ENCODE data around the gene IFIT1.
A peak's percentile ranks its signal among the peaks of the same experiment; 100 is the strongest.
"Not testable (repeated sequence)": the region's sequence is repeated elsewhere in the genome, so short reads cannot be mapped to it uniquely, and the experiment has no call there.

Gene IFIT1, protein sequence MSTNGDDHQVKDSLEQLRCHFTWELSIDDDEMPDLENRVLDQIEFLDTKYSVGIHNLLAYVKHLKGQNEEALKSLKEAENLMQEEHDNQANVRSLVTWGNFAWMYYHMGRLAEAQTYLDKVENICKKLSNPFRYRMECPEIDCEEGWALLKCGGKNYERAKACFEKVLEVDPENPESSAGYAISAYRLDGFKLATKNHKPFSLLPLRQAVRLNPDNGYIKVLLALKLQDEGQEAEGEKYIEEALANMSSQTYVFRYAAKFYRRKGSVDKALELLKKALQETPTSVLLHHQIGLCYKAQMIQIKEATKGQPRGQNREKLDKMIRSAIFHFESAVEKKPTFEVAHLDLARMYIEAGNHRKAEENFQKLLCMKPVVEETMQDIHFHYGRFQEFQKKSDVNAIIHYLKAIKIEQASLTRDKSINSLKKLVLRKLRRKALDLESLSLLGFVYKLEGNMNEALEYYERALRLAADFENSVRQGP

DNA sequence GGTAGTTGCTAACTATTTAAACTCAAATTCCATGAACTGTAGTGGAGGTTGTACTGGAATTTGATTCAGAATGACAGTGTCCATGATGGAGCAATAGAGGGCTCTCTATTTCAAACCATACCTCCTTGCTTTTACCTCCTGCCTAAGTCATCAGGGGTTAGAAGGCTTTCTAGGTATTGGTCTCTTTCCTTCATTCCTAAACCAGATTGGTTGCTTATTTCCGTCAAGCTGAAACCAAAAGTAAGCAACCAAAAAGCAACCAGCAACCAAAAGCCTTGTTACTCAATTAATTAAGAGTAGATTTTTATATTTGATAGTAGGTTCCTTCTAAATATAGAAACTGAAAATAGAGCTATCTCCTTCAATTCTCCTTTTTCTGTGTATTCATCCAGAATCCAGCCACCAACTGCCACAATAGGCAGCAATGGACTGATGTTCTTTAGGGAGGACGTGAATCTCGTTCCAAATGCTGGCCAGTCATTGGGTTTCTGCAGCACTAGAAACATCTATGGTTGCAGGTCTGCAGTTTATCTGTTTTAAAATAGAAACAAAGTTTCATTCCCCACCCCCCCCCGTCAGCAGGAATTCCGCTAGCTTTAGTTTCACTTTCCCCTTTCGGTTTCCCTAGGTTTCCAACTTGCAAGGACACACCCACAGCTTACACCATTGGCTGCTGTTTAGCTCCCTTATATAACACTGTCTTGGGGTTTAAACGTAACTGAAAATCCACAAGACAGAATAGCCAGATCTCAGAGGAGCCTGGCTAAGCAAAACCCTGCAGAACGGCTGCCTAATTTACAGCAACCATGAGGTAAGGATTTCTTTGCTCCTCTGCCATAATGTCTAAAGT lies at the start of gene IFIT1:
TSS of gene IFIT1 (plus strand) at position 717 of the 850 bp plus-strand sequence. CDS start at position 807, 90 bp downstream.
- peak; percentile 82 for DNase-seq (ENCODE audit: low read depth, low spot score)

DNA sequence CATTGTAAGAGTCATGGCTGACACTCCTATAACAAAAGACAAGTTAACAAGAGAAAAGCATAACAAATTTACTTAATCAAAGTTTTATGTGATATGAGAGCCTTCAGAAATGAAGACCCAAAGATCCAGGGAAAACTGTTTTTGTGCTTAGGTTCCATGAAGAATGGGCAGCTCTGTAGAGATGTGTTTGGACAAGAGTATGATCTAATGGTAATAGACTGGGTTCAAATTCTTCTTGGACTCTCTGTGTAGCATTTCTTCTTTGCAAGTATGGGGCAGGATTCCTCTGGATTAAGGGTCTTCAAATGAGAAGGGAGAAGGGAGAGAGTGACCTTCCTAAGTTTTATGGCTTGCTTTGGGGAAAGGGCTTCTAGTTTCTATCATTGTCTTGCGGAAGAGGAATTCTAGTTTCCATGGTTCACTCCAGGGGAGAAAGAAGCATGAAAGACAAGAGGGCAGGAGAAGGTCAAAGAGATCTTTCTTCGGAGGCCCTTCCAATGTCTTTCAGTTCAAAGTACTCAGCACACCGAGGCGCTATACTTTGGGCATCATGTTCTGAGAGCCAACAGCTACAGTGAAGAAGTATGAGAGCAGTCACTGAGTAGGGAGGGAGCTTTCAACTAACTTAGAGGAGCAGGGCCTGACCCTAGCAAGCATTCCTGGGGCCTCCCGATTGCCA lies 49.2 kb upstream of the IFIT1 start:
- peak overlapping the region; percentile 58 for H3K27ac ChIP-seq
- DNase-seq (ENCODE audit: low read depth, low spot score) = no peak

More for the DNA sequence above, at the start of gene IFIT1:
- peak within 1 kb of the TSS; percentile 29 for H3K27ac ChIP-seq

DNA sequence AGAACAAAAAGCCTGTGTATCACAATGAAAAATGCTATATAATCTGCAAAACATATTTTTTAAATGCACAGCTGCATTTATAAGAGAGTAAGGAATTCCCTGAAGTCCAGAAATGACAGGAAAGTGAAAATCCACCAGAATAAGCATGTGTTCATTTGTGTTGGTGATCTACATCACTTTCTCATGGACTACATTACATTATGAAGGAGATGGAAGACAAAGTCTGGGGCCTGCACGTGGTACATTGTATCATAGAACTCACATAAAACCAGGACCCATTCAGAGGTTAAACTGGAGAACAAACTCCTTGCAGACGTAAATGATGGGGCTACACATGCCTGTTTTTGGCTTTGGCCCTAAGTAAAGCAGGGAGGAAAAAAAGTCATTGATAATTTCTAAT lies 48.3 kb upstream of the IFIT1 start:
- no peak overlapping the region for H3K27ac ChIP-seq
- no peak for DNase-seq (ENCODE audit: low read depth, low spot score)

DNA sequence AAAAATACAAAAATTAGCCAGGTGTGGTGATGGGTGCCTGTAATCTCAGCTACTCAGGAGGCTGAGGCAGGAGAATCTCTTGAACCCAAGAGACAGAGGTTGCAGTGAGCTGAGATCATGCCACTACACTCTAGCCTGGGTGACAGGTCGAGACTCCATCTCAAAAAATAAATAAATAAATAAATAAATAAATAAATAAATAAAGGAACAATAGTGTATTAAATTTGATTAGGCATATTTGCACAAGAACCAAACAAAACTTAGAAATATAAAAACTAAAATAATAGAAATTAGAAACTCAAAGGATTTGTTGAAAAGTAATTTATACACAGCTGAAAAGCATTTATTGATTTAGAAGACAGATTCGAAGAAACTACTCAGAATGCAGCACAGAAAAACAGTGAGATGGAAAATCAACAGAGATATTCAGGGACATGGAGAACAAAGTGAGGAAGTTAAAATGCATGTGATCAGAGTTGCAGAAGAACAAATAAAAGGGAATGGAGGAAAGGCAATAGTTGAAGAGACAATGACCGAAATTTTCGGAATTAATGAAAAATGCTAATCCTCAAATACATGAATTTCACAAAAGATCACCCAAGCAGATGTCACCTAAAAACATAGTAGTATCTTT lies 46.9 kb upstream of the IFIT1 start:
- H3K27ac ChIP-seq = no peak overlapping the region
- no peak for DNase-seq (ENCODE audit: low read depth, low spot score)

DNA sequence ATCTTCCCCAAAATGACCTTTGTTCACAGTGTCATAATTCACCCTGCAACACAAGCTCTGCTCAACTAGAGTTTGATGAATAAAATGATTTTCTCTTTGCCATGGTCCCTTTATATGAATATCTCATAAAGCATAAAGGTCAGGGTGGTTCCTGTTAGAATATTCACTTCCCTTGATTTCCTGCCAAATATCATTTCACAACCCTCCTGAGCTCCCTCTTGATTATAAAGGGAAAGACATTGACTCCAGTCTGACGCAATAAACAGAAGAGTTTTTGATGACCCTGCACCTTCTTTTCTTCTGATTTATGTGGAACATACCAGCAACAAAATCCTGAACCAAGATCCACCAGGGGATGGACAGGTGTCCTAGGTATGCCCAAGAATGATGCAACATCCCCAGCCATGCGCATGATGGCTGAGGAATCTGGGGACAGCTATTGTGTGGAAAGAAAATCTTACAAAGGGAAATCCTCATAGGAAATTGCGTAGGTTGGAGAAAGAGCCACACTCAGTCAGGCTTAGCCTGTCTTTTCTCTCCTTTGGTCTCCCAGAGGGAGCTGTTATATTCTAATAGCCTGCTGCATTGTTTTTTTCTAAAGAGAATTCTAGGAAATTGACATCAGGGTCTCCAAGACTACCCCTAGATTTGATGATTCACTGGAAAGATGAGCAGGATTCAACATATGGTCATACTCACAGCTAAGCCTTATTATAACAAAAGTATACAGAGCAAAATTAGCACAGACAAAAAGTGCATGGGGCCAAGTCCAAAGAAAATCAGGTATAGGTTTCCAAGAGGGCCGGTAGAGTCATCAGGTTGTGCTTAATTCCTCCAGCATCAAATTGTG lies 45.8 kb upstream of the IFIT1 start:
- H3K27ac ChIP-seq = peak overlapping the region; percentile 58
- DNase-seq (ENCODE audit: low read depth, low spot score) = no peak

DNA sequence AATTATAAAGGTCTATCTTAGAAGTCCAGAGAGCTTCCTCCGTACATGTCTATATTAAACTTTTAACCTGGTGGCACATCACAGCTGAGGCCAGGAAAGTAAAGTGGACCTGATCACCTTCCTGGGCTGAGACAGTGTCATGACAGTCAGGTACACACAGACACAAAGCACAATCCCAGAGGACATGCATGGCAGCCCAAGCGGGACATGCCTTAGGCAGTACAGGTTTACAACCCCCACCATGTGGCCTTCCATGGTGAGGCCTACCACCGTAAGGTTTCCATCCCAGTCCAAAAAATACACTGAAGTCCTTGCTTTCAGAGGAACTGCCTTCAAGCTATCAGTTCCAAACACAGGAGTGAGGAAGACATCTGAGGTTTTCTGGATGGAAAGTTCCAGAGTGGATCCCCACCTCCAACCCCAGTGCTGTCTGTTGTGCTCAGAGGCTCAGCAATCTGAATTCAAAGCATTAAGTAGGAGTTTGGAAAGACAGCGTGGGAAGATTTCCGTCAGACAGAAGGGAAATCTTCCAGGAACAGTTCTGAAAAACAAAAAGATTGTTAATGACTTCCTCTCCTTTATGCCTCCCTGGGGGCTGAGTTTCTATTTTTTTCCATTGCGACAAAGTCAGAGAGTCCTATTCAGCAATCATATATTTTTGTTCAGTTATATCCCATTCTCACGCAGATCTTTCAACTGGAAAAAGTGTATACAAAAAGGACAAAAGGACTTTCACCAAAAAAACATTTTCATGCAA lies 44.5 kb upstream of the IFIT1 start:
- H3K27ac ChIP-seq = no peak overlapping the region
- no peak for DNase-seq (ENCODE audit: low read depth, low spot score)

DNA sequence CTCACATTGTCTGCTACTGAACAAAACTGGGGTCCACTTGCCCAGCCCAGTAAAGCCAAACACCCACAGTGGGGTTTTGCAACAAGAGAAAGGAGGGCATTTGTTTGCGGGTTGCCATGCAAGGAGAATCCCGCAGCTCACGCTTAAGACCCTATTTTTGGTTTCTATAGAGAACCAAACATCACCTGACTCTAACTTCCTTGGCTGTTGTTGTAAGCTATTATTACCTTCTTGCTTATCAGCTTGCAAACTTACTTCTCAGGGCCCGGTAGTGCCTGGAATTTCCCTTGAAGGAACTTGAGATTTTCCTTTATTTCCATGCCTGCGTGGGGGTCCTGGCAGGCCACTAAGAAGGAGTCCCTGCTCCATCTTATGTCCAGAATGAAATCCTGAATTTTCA lies 43.9 kb upstream of the IFIT1 start:
- no peak overlapping the region for H3K27ac ChIP-seq
- no peak for DNase-seq (ENCODE audit: low read depth, low spot score)

DNA sequence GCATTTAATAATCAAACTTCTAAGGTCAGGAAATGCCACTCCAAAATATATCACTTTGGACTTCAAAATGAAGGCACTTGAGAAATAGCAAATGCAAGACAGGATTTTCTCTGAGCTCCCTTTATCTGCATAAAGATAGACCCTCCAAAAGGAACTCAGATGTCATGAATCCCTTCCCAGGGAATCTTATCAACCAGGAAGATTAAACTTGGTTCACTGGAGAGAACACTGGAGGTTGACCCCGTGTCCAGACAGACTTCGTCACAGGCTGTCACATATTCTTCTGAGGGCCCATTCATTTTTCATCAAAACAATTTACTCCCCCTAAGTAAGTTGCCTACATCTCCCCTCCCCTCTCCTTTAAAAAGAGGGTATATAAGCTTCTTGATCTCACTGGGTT lies 43.4 kb upstream of the IFIT1 start:
- H3K27ac ChIP-seq = no peak overlapping the region
- DNase-seq (ENCODE audit: low read depth, low spot score) = no peak

DNA sequence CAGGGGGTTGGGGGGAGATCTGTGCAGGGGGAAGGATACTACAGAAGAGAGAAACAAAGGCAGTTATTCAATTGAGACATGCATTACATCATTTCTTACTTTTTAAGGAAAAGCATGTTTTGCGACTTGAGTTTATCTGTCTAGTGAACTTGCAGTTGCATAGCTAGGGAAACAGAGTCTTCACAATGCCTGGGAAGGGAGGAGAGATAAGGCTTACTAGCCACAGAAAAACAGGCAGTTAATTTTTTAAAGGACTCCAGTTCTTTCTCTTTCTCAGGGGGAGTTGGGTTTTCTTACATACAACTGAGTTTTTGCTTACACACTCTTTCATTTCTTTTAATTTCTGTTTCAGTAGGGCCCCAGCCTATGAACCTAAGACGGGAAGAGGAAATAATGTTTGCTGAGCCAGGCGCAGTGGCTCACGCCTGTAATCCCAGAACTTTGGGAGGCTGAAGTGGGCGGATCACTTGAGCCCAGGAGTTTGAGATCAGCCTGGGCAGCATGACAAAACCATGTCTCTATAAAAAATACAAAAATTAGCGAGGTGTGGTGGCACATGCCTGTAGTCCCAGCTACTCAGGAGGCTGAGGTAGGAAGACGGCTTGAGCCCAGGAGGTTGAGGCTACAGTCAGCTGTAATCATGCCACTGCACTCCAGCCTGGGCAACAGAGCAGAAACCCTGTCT lies 41.6 kb upstream of the IFIT1 start:
- H3K27ac ChIP-seq = peak overlapping the region; percentile 98
- not testable (repeated sequence) for DNase-seq (ENCODE audit: low read depth, low spot score)

DNA sequence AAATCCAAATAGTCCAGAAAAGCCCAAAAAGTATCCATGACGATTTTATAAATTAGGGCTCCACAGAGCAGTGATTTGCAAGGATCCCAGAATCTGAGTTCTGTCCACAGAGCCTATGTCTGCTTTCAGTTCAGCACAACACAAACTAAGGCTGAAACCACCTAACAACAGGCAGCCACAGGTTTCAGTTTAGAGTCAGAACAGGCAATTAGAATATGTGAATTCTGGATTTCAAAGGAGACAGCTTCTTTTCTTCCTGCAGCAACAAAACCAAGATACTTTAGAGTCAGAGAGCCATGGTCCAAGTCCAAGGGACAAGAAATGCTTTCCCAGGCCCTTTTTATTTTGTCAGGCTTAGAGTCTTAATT lies 41.0 kb upstream of the IFIT1 start:
- no peak for DNase-seq (ENCODE audit: low read depth, low spot score)
- H3K27ac ChIP-seq = peak overlapping the region; percentile 98

DNA sequence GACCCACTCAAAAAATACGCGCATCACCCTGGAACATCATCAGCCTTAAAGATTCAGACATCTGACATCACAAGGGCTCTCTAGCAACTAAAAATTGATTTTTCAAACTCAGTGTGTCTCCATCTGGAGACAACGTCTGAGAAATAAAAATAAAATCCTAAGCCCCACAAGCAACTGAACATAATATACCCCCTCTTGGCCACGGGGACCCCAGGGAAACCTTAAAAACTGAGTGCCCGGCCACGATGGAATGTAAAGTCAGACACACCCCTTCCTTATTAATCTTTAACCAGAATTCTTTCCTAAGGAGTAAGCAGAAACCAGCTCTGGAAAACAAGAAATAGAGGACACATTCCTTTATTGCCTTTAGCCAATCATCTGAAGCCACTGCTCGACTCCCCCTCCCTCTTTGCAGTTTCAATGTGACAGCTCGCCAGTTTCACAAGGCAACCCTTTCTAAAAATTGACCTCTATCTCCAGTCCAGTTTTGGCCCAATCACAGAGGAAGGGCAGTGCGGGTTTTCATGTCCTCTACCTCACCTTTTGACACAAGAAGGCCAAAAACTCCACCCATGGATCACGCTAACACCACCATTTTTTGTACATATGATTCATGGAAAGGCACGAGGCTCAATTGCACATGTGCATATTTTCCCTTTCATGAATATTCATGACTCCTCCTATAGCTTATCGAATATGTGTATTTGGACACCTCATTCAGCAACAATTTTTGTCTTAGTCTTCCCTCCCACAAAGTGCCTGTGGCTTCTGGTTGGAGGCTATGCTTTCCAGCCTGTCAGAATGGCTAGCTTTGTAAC lies 40.4 kb upstream of the IFIT1 start:
- H3K27ac ChIP-seq = peak overlapping the region; percentile 98

DNA sequence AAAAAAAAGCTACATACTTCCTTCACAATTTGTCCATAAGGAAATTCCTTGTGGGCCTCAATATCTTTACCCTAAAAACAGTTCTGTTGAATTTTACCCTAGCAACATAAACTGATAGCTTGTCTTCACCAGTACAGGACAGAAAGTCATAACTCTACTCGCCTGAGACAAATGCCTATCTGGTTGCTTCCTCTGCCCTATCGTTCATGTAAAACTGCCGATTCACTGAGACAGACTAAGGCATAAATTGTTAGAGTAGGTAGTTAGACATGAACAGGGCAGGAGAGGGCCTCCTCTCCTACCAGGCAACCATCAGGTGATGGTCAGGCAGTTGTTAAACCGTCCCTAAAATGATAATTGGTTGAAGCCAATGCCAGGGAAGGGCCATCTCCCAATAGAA lies 39.6 kb upstream of the IFIT1 start:
- H3K27ac ChIP-seq = peak overlapping the region; percentile 98
- DNase-seq (ENCODE audit: low read depth, low spot score) = no peak

More for the DNA sequence above, 40.4 kb upstream of the IFIT1 start:
- peak; percentile 88 for DNase-seq (ENCODE audit: low read depth, low spot score)

DNA sequence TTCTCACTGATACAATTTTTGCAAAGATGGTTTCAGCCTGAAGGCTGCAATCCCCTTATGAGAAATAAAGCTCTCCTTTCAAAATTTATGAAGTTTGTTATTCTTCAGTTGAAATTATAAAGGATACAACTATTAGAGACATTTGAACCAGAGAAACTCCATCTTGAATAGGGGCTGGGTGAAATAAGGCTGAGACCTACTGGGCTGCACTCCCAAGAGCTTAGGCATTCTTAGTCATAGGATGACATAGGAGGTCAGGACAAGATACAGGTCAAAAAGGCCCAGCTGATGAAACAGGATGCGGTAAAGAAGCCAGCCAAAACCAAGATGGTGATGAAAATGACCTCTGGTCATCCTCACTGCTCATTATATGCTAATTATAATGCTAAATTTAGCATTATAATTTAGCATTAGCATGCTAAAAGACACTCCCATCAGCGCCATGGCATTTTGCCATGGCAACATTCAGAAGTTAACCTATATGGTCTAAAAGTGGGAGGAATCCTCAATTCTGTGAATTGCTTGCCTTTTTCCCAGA lies 37.0 kb upstream of the IFIT1 start:
- no peak for DNase-seq (ENCODE audit: low read depth, low spot score)
- H3K27ac ChIP-seq = peak overlapping the region; percentile 16

DNA sequence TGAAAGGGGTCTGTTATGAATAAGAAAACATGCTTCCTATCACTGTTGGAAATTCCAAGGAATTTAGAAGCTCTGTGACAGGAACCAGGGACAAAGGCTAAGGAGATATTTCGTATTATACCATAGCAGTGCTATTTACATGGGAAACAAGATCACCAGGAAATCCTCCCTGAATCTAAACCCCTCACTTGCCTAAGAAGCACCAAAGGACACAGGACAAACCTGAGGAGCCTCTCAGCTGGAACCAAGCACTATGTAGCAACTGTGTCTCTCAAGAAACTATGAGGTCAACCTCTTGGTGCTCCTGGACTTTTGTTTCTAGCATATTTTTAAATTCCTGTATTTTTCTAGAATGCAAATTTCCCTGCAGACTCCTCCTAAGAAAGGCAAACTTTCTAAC lies 35.3 kb upstream of the IFIT1 start:
- no peak for DNase-seq (ENCODE audit: low read depth, low spot score)
- H3K27ac ChIP-seq = no peak overlapping the region

DNA sequence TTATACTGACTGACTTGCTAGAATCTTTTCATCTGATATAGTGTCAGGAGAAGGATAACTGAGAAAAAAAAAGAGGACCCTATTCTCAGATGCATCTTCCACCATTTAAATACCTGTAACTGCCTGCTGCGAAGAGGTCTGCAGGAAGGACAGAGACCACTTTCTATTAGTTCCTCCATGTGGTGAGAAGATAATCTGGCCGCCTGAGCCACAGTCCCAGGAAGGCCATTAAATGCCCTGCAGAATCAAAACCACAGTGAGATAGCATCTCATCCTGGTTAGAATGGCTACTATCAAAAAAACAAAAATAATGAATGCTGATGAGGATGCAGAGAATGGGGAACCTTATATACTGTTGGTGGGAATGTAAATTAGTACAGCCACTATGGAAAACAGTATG lies 34.4 kb upstream of the IFIT1 start:
- DNase-seq (ENCODE audit: low read depth, low spot score) = no peak
- no peak overlapping the region for H3K27ac ChIP-seq

DNA sequence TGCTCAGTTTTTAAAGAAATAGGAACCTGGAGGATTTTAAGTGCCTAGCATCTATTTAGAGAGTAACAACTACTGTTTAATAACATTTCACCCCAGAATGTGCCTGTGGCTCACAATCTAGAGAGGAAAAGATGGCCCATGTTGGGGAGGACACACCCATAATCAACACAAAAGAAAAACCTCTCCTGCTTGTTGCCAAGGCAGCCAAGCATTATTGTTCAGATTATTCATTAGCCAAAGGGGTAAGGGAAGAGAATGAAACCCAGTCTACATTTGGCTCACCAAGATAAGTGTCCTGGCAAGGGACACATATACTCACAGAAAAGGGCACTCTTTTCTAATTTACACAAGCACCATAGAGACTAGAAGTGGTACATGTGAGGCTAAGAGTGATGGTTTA lies 32.3 kb upstream of the IFIT1 start:
- no peak overlapping the region for H3K27ac ChIP-seq
- no peak for DNase-seq (ENCODE audit: low read depth, low spot score)

DNA sequence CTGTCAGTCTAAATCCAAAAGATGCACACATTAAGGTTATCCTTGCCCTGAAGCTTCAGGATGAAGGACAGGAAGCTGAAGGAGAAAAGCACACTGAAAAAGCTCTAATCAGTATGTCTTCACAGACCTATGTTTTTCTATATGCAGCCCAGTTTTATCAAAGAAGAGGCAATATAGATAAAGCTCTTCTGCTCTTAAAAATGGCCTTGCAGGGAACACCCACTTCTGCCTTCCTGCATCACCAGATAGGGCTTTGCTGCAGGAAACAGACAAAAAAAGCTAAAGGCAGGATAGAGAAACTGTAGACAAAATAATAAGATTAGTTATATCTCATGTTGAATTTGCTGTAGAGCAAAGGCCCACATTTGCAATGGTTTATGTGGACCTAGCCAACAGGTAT lies 29.5 kb upstream of the IFIT1 start:
- DNase-seq (ENCODE audit: low read depth, low spot score) = no peak

More for the DNA sequence above, 29.5 kb upstream of the IFIT1 start:
- H3K27ac ChIP-seq = no peak overlapping the region

All from epithelial cell of prostate (primary cell).